Measurements from ENCODE around the gene PRDM7.

DNA sequence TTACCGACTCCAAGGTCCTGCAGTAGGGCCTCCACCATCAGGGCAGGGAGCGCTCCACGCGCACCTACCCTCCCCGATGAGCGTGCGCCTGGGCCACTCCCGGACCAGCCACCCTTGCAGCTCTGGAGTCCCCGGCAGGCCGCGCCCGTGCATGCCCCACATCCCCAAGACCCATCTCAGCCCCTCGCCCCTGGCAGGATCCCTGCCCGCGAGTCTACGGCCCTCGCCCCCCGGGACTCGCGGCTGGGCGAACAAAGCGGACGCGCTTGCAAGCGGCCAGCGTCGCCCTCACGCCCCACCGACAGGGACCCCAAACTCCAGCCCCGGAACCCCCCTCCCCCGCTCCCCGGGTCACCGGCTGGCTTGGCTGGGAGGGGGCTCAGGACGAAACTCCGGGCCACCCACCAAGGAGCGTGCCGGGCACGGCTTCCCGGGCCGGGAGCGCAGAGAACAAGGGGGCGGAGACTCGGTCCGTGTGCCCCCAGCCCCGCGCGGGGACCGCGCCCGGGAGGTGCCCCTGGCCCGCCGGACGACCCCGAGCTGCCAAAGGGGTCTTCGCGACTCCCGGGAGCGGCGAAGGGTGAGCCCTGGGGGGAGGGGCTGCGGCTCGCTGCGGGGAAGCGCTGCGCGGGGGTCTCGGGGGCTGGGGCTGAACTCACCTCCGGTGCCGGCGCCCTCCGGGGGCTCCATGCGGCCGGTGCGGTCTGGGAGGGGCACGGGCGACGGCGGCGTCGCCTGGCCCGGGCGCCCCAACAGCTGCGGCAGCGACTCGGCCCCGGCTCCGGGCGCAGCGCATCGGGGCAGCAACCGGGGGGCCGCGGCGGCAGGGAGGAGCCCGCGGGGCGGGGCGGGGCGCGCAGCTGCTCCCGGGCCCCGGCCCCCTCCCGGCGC is 58.2 kb downstream of the PRDM7 start, which contains the start of gene DBNDD1:
- TF ChIP-seq CTCF (IDR thresholded peaks at IDR 0.05) (no peak), POLR2A (IDR thresholded peaks at IDR 0.05) (no peak), POLR2AphosphoS5 (IDR thresholded peaks at IDR 0.05) (no peak)

All from gastroesophageal sphincter (tissue), 3 donors.